DND-41 (cell line): ENCODE data around the gene PSTPIP1.

ENCODE experiments used
- ATAC-seq: fragments of 200-7000 bp; cut with Tn5 transposase; 3 replicates; pipeline ENCODE4 v1.9.1; 2021; ENCODE audit warnings: low read depth; ENCODE audit not compliant: insufficient read depth
- DNase-seq: peaks from one replicate; pipeline ENCODE4 v3.0.0-alpha.2; 2020
- H2AFZ ChIP-seq: 2 replicates; pipeline ENCODE4 v1.6.0; 2012; ENCODE audit warnings: low read depth, low read length
- H3K27ac ChIP-seq: 2 replicates; pipeline ENCODE4 v1.5.1; 2012; ENCODE audit warnings: low read length, inconsistent platforms
- H3K27me3 ChIP-seq: fragments of 200-600 bp; sonication (generic); 2 replicates; pipeline ENCODE4 v1.6.0; 2012; ENCODE audit warnings: low read length, mild to moderate bottlenecking, inconsistent platforms; ENCODE audit not compliant: insufficient read depth, poor library complexity
- H3K36me3 ChIP-seq: 2 replicates; pipeline ENCODE4 v1.5.1; 2012; ENCODE audit warnings: low read length, inconsistent platforms; ENCODE audit not compliant: insufficient read depth
- H3K4me1 ChIP-seq: 2 replicates; pipeline ENCODE4 v1.5.1; 2012; ENCODE audit warnings: mild to moderate bottlenecking, low read length; ENCODE audit not compliant: insufficient read depth
- H3K4me2 ChIP-seq: 2 replicates; pipeline ENCODE4 v1.6.0; 2012; ENCODE audit warnings: mild to moderate bottlenecking, moderate library complexity, low read length, inconsistent platforms; ENCODE audit not compliant: insufficient read depth
- H3K4me3 ChIP-seq, 2 experiments: fragments of 200-600 bp in 1 of 2; shearing (Covaris generic) in 1 of 2; 2 replicates each; pipeline ENCODE4 v1.5.1; 2012 to 2016; ENCODE audit warnings: inconsistent platforms in 2 of 2, low read length in 2 of 2, mild to moderate bottlenecking in 2 of 2, low read depth in 1 of 2, moderate library complexity in 1 of 2
- H3K79me2 ChIP-seq: 2 replicates; pipeline ENCODE4 v1.6.0; 2012; ENCODE audit warnings: low read length, inconsistent platforms; ENCODE audit not compliant: insufficient read depth
- H3K9ac ChIP-seq: 2 replicates; pipeline ENCODE4 v1.6.0; 2012; ENCODE audit warnings: low read depth, mild to moderate bottlenecking, inconsistent platforms, low read length, moderate library complexity
- H3K9me3 ChIP-seq: 2 replicates; pipeline ENCODE4 v1.5.1; 2012; ENCODE audit warnings: low read length, moderate library complexity, mild to moderate bottlenecking, inconsistent platforms; ENCODE audit not compliant: insufficient read depth, severe bottlenecking
- H4K20me1 ChIP-seq: 2 replicates; pipeline ENCODE4 v1.6.0; 2012; ENCODE audit warnings: low read length; ENCODE audit not compliant: insufficient read depth
- CTCF ChIP-seq: IDR thresholded peaks from 2 replicates; pipeline ENCODE4 v1.5.1; 2012; ENCODE audit warnings: borderline replicate concordance, low read length, moderate library complexity, mild to moderate bottlenecking; ENCODE audit not compliant: poor library complexity, severe bottlenecking; ENCODE audit errors: extremely low read depth
- EZH2 ChIP-seq: IDR thresholded peaks from 3 replicates; pipeline ENCODE4 v1.6.1; 2012; ENCODE audit warnings: borderline replicate concordance, low read depth, mild to moderate bottlenecking, moderate library complexity, low read length, inconsistent platforms; ENCODE audit not compliant: severe bottlenecking

The PSTPIP1 gene

GRCh38 chr15:76967067-76967466 is 27.9 kb upstream of the PSTPIP1 start:
- Histone ChIP-seq H2AFZ (no peak overlapping the region), H3K4me1 (no peaks in the 10 kb centered on the region)

GRCh38 chr15:76968306-76968705 is 26.6 kb upstream of the PSTPIP1 start:
- ATAC-seq (no peak), DNase-seq (no peak)
- Histone ChIP-seq H4K20me1 (no peaks in the 10 kb centered on the region), H3K9ac (no peak overlapping the region), H3K79me2 (no peaks in the 10 kb centered on the region), H3K27ac (no peak overlapping the region), H3K4me1 (no peaks in the 10 kb centered on the region), H3K27me3 (peaks cover 12% of the 10 kb centered on the region), H3K36me3 (no peaks in the 10 kb centered on the region), H3K9me3 (no peaks in the 10 kb centered on the region), H3K4me3 (no peak overlapping the region), H3K4me2 (no peak overlapping the region), H2AFZ (no peak overlapping the region)
- TF ChIP-seq CTCF (no peak), EZH2 (no peak)

More at GRCh38 chr15:76967067-76967466, 27.9 kb upstream of the PSTPIP1 start:
- no peak overlapping the region for H3K4me3 ChIP-seq
- no peak overlapping the region for H3K27ac ChIP-seq
- H3K4me2 ChIP-seq: no peak overlapping the region
- ATAC-seq: no peak
- no peaks in the 10 kb centered on the region for H3K9me3 ChIP-seq
- H3K9ac ChIP-seq: no peak overlapping the region
- H3K79me2 ChIP-seq: no peaks in the 10 kb centered on the region
- H3K36me3 ChIP-seq: no peaks in the 10 kb centered on the region
- TF ChIP-seq EZH2: no peak
- TF ChIP-seq CTCF: no peak
- H4K20me1 ChIP-seq: no peaks in the 10 kb centered on the region
- DNase-seq: no peak
- H3K27me3 ChIP-seq: peaks cover 11% of the 10 kb centered on the region

GRCh38 chr15:76972389-76973361 is 22.3 kb upstream of the PSTPIP1 start:
- no peak overlapping the region for H3K4me3 ChIP-seq
- H3K9ac ChIP-seq: no peak overlapping the region
- H3K4me1 ChIP-seq: no peaks in the 10 kb centered on the region
- H3K9me3 ChIP-seq: no peaks in the 10 kb centered on the region
- ATAC-seq (no peak), DNase-seq (no peak)
- no peak overlapping the region for H3K27ac ChIP-seq
- H2AFZ ChIP-seq: no peak overlapping the region
- no peak overlapping the region for H3K4me2 ChIP-seq
- TF ChIP-seq CTCF (no peak), EZH2 (no peak)
- peaks cover 9% of the 10 kb centered on the region for H3K27me3 ChIP-seq
- H4K20me1 ChIP-seq: no peaks in the 10 kb centered on the region
- H3K36me3 ChIP-seq: no peaks in the 10 kb centered on the region
- no peaks in the 10 kb centered on the region for H3K79me2 ChIP-seq
